Suppressor macrophage (primary cell): ENCODE results near the gene ZFR2.
A peak's percentile ranks its signal among the peaks of the same experiment; 100 is the strongest.

ENCODE experiments used
- DNase-seq, 4 experiments: peaks; one replicate each; pipeline ENCODE4 v3.0.0-alpha.2; 2020 to 2022

The ZFR2 gene

DNA sequence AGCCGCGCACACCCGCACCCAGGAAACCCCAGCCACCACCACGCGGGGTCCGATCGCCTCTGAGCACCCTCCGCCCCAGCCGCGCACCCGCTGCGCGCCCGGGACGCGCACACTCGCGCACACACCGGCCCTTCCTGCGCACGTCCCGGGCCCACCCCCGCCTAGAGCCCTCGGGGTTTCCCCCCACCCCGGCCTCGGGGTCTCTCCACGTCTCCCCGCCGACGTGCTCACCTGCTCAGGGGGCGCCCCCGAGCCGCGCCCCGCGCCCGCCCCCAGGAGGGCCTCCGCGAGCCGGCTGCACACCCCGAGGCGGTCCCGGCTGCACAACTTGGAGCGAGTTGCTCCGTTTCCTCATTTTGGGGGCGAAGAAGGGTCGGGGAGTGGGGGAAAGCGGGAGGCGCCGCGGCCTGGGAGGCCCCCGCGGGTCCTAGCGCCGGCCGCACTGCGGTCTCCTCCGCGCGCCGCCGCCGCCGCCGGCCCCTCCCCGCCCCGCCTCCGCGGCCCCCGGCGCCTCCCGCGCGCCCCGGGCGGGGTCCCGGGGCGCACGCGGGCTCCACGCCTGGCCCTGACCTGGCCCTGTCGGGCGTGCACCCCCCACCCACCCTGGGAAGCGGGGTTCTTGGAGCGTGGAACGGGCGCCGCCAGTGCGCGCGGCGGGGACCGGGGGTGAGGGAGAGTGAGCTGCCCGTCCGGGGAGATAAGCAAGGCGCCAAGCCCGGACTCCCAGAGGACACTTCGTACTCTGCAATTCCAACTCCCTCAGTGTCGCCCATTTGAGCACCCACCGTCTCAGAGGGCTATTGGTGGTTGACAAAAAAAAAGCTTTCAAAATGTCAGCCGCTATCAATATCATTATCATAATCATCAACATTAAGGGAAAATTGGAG is 82.7 kb downstream of the ZFR2 start, which contains the start of gene MATK:
Gene MATK, minus strand, starts transcription at position 444 of the 887 bp plus-strand sequence. CDS start 1,246 bp downstream, outside the sequence.
- DNase-seq, result peak; percentile 71 to 85 (median 78)

DNA sequence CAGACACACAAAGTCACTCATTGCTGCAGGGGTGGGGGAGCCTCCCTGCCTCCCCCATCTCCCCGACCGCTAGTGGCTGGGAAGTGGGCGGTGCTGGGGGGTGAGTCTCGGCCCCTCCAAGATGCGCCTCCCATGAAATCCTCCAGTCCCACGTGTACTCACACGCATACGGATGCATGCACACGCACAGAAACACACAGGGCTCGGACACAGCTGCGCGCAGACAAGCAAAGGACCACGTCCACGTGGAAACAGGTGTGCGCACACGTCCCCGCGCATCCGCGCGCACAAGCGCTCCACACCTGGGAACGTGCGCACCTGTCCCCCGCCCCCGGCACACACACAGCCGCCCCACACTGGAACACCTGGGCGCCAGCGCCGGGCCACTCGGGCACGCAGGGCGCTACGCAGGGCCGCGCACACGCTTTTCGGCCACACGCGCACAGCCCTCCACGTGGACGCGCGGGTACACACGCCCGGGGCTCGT is 83.3 kb downstream of the ZFR2 start:
- DNase-seq, result peak in 1 of 4 experiments; percentile 38

DNA sequence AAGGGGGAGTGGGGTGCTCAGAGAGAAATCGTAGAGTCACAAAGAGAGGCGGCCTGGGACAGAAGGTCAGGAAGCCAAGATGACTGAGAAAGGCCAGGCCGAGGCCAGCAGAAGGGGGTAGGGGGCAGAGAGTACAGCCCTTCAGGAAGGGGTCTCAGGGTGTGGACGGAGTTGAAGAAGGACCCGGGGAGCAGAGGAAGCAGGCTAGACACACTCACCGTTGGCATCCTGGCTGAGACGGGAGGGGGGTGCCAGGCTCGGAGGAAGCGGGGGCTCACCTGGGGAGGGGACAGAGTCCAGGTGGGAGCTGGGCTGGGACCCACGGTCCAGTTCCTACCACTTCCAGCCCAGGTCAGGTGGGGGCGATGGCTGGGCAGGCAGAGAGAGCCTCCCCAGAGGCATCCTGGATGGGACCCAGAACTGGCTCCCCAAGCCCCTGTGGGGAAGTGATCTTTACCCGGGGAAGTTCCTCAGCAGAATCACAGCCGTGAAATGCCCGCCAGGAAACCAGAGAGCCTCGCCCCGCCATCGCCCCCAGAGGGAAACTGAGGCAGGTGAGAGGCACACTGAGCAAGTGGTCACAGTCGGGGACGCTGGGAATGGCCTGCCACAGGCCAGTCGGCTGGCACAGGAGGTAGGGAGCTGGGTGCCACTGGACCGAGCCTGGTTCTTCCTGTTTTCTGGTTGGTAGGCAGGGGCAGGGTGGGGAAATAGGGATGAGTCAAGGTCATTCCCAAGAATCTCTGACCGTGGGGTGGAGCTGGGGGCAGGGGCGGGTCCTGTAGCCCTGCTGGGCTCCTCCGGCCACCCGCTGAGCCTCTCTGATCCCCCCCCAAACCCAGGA is 84.0 kb downstream of the ZFR2 start:
- peak; percentile 82 to 89 (median 88) for DNase-seq

- DNase-seq, result peak in 2 of 4 experiments; percentile 24 to 51
These were observed 84.9 kb downstream of the ZFR2 start for GRCh38 chr19:3783660-3784584.

DNA sequence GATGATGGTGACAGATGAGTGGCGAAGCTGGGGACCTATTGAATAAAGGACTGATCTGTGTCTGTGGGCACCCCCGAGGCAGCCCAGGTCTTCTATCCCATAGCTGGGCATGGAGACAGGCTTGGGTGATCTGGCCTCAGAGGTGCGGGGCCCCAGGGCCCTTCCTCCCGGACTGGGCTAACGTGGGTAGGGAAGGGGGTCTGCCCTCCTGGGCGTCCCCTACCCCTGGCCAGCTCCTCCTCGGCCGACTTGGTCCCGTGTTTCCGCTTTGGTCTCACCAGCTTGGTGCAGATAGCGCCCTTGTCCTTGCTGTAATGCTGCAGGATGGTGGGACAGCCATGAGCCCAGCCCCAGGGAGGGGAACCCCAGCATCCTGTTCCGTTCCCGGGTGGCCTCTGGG is 85.9 kb downstream of the ZFR2 start:
- DNase-seq, result no peak

GRCh38 chr19:3782330-3782729 is 86.5 kb downstream of the ZFR2 start:
- no peak for DNase-seq

GRCh38 chr19:3781603-3782002 is 87.2 kb downstream of the ZFR2 start:
- no peak for DNase-seq

DNA sequence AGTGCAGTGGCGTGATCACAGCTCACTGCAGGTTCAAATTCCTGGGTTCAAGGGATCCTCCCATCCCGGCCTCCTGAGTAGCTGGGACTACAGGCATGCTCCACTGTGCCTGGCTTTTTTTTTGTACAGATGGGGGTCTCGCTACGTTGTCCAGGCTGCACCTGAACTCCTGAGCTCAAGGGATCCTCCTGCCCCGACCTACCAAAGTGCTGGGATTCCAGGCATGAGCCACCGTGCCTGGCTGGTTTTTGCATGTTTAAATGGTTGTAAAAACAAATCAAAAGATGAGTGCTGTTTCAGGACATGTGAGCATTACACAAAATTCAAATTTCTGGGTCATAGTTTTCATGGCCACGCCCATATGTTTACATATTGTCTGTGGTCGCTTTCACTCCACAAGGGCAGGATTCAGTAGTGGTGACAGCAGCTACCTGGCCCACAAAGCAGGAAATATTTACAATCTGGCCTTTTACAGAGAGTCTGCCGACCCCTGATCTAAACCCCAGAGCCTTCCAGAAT is 88.0 kb downstream of the ZFR2 start:
- DNase-seq, result peak in 1 of 4 experiments; percentile 22

DNA sequence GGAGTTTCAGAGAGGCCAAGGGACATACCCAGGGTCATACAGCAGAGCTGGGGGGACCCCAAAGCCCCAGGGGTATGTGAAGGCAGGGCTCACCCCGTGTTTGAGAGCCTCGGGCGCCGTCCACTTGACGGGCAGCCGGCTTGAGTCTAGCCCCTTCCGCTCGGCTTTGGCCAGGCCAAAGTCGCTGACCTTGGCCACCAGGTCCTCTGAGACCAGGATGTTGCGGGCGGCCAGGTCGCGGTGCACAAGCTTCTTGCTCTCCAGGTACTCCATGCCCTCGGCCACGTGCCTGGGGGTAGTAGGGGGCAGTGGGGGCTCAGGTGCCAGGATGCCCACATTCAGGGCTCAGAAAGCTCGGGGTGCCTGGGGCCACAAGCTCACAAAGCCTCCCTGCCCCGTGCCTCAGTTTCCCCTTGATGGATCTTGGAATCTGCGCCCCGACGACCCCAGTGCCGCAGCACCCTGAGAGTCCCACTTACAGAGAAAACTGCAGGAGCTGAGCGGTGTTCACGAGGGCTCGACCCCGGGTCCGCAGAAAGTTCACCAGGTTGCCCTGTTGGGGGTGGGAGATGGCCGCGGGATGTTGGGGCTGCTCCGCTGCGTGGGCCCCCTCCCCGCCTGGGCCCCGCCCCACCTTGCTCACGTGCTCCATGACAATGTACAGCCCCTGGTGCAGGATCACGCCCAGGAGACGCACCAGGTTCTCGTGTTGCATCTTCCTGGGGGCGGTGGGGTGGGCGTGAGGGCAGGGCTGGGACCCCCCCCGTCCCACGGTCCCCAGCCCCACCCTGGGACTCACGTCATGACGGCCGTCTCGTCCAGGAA is 89.7 kb downstream of the ZFR2 start:
- DNase-seq, result no peak

GRCh38 chr19:3778104-3778867 is 90.6 kb downstream of the ZFR2 start:
- DNase-seq, result no peak

GRCh38 chr19:3776479-3777040 is 92.3 kb downstream of the ZFR2 start:
- DNase-seq, result no peak

DNA sequence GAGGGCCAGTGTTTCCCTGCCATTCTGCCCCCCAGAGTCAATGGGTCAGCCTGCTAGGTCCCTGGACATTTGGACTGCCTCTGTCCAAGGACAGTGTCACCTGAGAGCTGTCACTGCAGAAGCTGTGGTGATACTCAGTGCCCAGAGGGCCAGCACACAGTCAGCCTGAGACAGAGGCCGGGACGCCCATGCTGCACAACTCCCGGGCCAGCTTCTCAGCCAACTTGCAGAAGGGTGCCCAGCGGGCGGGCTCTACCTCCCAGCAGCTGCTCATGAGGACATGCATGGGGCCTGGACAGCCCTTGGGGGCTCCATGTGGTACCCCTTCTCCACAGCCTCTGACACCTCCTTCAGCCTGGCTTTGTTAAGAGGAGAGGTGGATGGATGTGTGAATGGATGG is 93.0 kb downstream of the ZFR2 start:
- DNase-seq, result no peak

GRCh38 chr19:3775374-3775711 is 93.5 kb downstream of the ZFR2 start:
- no peak for DNase-seq

DNA sequence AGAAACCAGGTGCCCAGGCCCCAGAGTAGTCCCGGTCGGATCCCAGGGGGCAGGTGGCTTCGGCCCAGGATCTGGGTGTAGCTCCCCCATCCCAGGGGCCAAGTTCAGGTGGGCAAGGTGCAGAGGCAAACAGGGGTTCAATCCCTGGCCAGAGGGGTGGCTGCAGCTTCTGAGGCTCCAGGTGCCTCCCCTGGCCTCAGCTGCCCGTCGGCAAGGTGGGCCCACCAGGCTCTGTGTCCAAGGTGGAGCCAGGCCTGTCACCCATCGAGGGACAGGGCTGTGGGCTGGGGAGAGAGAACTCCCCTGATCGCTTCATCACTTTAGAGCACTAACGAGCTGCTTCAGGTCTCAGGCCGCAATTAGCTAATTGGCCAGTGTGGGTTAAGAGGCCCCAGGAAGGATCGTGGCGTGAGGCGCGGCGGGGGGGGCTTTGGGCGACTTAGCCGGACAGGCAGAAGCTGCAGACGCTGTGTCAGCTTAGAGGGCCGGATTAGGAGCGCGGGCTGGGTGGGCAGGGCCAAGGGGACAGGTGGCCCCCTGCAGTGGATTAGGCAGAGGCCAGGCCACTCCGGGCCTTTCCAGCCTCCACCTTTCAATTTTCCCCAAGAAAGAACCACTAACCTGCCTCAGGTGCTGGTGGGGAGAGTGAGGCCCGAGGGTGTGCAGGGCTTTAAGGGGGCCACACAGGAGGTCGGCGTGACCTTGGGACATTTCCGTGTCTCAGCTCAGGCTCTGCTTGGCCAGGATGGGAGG is 94.0 kb downstream of the ZFR2 start:
- no peak for DNase-seq

DNA sequence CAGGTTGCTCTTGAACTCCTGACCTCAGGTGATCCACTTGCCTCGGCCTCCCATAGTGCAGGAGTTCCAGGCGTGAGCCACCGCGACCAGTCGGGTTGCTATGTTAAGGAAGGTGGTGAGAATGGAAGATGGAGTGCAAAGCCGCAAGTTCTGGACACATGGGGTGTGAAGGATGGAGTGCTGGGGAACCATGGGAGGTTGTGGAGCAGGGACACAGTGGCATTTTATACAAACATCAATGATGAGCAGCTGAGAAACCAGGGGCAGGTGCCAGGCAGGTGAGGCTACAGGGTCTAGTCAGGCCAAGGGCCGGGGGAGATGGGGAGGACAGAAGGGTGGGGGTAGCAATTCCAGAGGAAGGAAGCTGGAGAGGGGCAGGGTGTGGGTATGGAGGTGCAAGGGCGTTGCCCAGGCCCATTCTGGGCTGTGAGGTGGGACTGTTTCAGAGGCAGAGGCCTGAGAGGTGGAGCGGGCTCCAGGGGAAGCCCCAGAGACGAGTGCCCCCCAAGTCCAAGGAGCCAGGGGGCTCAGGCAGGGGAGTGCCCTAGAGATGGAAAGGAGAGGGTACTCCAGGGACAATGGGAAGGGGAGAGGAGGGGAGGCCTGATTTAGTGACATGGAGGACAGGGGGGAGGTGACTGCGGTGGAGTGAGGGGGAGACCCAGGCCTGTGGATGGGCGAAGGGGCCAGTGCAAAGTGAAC is 94.9 kb downstream of the ZFR2 start:
- DNase-seq, result no peak

DNA sequence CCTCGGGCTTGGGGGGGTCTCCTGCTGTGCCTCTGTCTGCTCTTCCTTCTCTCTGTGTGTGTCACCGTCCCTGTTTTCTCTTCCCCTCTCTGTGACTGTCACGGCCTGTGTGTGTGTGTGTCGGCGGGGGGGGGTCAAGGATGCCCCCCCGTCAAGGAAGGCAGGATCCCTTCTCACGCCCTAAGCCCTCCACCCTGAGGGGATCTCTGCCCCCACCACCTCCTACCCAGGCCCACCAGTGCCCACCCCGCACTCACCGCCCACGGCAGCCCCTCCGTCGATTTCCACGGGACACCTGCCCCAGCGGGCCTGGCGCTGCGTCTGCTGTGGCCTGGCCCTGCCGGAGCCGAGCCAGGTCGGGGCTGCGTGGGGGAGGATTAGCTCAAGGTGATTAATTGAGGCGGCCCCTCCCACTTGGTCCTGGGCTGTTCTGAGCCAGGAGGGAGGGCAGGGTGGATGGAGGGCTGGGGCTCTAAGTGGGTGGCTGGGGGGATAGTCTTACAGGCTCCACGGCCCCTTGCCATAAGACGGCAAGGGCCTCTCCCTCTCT is 96.9 kb downstream of the ZFR2 start, which contains the start of gene RAX2:
Gene RAX2, minus strand, starts transcription at position 323 of the 550 bp plus-strand sequence. CDS start 486 bp downstream, outside the sequence.
- no peak for DNase-seq

DNA sequence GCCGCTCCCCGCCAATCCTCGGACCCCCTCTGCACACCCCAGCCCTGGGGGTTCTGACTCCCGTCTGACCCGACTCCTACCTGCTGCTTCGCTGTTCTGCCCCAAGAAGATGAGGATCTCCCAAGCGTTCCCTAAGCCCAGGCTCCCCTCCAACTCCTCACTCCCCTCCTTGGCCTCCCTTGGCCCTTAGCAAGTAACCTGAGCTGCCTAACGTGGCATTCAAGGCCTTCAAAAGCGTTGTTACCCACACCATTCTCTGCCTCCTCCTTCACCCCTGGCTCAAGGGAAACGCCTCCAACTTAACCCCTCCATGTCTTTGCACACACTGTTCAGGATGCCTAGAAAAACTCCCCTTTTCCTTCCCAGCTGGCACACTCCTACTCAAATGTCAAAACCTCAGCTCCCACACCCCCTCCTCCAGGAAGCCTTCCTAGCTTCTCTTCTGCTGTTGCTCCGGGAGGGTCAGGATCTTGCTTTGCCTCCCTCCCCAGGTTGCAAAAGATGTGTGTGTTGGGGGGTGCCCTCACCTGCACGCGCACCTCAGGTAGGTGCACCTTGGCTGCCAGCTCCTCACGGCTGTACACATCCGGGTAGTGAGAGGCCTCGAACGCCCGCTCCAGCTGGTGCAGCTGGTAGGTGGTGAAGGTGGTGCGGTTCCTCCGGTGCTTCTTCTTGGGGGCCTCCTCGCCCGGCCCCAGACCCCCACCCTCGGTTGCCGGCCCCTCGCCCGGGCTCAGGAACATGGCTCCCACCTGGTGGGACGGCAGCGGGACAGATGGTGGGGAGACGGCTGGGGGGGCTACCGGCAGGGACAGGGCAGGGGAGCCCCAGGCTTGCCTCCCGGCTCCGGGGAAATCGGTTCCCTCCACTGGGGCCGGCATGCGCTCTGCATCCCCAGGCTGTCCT is 97.6 kb downstream of the ZFR2 start:
- no peak for DNase-seq
